HG02981 (cell line): ENCODE results near the gene POM121.
"Not testable (repeated sequence)": the region's sequence is repeated elsewhere in the genome, so short reads cannot be mapped to it uniquely, and the experiment has no call there.

Experiments used
- ATAC-seq: cut with Tn5 transposase; IDR thresholded peaks from one replicate; pipeline ENCODE4 v1.9.1; 2021; ENCODE audit warnings: mild to moderate bottlenecking, moderate library complexity; ENCODE audit not compliant: unreplicated experiment

The POM121 gene

GRCh38 chr7:72949276-72949675, 24.4 kb downstream of the POM121 start:
- not testable (repeated sequence) for ATAC-seq

GRCh38 chr7:72949686-72950085, 24.8 kb downstream of the POM121 start:
- ATAC-seq, result not testable (repeated sequence)

GRCh38 chr7:72950432-72950831, 25.5 kb downstream of the POM121 start:
- not testable (repeated sequence) for ATAC-seq

DNA sequence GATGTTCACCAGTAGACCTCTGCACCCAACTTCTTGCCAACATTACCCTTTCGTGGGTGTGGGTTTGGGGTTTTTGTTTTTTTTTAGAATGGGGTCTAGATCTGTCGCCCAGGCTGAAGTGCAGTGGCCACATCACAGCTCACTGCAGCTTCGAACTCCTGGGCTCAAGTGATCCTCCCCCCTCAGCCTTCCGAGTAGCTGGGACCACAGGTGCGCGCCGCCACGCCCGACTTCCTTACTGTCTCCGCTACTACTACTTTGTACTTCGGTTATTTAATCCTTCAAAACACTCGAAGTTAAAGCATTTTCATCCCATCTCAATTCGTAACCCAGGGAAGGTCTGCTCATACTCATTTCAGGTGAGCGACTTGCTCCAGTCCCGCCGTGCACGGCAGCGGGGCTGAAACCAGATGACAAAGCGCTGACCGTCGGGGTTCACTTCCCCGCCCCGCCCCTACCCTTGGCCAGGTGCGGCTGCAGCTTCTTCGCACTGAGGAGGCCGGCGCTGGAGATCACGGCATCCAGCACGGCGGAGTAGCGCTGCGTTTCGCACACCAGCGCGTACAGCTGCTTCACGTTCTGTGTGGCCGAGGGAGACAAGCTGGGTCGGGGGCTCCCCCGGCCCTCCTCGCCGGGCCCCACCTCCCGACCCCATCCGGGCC, 29.1 kb downstream of the POM121 start:
- ATAC-seq, result peak; percentile 59

DNA sequence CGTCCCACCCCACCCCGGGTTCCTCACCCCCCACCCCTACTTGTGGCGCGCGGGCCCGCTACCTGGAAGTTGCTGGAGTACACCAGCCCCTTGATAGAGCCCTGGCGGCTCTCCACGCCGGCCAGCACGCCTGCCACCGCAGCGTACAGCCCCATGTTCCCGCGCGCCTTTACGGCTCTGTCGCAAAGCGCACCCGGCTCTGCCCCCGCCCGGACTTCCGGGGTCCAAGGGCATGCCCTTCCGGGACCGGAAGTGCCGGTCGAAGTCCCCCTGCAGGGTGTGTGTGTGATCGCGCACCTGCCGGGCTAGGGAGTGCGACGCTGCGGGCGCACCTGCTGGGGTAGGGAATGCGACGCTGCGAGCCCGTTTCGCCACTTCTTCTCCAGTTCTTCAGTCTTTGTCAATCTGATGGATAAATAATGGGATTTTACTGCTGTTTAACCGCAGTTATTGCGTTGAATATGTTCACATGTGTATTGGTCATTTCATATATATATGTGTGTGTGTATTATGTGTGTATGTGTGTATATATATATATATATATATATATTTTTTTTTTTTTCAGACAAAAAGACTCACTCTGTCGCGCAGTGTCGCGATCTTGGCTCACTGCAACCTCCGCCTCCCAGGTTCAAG, 29.8 kb downstream of the POM121 start:
- peak; percentile 89 for ATAC-seq

GRCh38 chr7:72960029-72960428, 35.1 kb downstream of the POM121 start:
- not testable (repeated sequence) for ATAC-seq

GRCh38 chr7:72960626-72961345, 35.9 kb downstream of the POM121 start:
- ATAC-seq, result not testable (repeated sequence)

- not testable (repeated sequence) for ATAC-seq
Measured at GRCh38 chr7:72961346-72961650, 36.4 kb downstream of the POM121 start.

GRCh38 chr7:72963056-72963455, 38.2 kb downstream of the POM121 start:
- ATAC-seq, result not testable (repeated sequence)

DNA sequence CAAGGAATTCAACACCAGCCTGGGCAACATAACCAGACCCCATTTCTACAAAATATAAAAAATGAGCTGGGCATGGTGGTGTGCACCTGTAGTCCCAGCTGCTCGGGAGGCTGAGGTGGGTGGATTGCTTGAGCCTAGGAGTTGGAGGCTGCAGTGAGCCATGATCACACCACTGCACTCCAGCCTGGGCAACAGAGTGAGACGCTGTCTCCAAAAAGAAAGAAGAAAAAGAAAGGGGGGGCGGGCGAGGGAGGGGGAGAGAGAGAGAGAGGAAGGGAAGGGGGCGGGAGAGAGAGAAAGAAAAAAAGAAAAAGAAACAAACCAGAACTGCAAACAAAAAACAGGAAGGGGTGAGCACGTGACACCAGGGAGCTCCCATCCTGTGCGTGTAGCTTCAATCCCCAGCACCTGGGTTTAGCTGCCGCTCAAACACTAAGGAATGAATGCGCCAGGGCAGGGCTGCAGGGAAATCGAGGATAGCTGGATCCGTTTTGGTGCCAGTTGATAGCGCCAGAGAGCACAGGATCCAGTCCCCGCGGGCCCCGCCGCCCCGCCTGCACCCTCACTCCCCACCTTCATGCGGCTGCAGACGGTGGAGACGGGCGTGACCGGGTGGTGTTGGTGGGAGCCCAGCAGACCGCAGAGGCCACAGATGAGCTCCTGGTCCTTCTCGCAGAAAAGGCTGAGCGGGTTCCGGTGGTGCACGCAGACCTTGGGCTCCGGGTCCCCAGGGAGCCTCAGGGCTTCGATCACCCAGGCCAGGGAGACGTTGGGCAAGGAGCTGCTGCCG, 40.5 kb downstream of the POM121 start:
- not testable (repeated sequence) for ATAC-seq

GRCh38 chr7:72966892-72967291, 42.0 kb downstream of the POM121 start:
- ATAC-seq, result not testable (repeated sequence)

GRCh38 chr7:72968980-72969516, 44.2 kb downstream of the POM121 start, which contains the start of gene TRIM74:
Gene TRIM74, minus strand, starts transcription at chr7:72969466. Its CDS starts 3,309 bp downstream, at chr7:72966157.
- not testable (repeated sequence) for ATAC-seq

DNA sequence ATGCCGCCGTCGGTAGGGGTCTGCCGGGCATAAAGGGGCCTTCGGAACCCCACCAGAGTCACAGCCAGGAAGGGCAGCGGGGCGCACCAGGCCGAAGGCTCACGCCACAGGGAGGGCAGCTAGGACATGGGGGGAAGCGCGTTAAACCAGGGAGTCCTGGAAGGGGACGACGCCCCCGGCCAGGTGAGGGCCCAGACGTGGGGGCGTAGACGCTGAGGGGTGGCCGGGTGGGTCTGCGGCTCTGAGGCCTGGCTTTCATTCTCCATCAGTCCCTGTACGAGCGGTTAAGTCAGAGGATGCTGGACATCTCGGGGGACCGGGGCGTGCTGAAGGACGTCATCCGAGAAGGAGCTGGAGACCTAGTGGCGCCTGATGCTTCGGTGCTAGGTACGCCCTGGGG, 44.8 kb downstream of the POM121 start:
- not testable (repeated sequence) for ATAC-seq

DNA sequence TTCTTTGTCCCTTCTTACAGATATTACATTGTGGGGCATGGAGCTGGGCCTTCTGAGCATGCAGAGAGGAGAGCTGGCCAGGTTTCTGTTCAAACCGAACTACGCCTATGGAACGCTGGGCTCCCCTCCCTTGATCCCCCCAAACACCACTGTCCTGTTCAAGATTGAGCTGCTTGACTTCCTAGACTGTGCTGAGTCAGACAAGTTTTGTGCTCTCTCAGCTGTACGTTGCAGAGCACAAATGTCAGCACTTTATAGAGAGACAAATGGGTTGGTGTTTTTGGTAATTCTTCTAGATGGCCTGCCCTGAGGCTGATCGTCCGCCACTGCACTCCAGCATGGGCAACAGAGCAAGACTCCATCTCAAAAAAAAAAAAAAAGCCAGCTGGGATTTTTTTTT, 46.6 kb downstream of the POM121 start:
- not testable (repeated sequence) for ATAC-seq

DNA sequence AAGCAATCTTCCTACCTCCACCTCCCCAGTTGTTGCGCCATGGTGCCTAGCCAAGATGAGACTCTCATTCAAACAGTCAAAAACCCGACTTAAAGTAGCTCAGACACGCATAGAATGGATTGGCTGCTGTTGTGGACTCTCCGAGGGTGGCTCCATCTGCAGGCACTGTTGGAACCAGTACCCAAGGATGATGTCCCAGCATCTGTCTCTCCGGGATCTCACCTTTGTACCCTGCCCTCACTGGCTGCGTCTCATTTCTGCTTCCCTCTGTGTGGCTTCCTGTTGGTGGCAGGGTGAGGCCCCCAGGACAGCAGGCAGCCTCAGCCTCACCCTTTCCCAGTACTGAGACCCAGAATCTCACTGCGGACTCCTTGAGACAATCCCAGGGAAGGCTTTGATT, 49.9 kb downstream of the POM121 start:
- not testable (repeated sequence) for ATAC-seq

- ATAC-seq, result not testable (repeated sequence)
Measured at GRCh38 chr7:72975656-72976286, 50.9 kb downstream of the POM121 start.

- not testable (repeated sequence) for ATAC-seq
Measured at GRCh38 chr7:72976434-72976833, 51.5 kb downstream of the POM121 start.

GRCh38 chr7:72980382-72980781, 55.5 kb downstream of the POM121 start:
- ATAC-seq, result not testable (repeated sequence)

DNA sequence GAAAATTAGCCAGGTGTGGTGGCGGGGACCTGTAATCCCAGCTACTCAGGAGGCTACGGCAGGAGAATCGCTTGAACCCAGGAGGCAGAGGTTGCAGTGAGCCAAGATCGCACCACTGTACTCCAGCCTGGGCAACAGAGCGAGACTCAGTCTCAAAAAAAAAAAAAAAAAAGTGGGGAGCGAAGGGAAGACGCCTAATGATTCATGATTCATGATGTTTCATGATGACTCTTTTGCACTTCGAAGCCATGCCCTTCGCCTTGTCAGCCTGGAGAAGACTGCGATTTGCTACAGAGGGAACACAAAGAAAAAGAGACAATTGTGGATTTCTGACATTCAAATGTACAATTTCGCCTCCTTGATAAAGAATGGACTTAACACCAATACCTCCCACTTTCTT, 57.2 kb downstream of the POM121 start:
- ATAC-seq, result not testable (repeated sequence)
